B cell (primary cell): ENCODE measurements around the gene ZDHHC24. TPM values are rescaled to one million over a fixed set of nuclear protein-coding genes. Genes with fewer than 3 reads are reported as not detected.

Experiments used
- ATAC-seq: fragments of 200-7000 bp; cut with Tn5 transposase; one replicate; pipeline ENCODE4 v1.10.0; 2021; ENCODE audit warnings: low read depth, mild to moderate bottlenecking, moderate number of reproducible peaks, moderate library complexity
- CTCF ChIA-PET: fragments of 350-600 bp; sonication (Branson Sonifier 250); formaldehyde crosslinking; loops from one replicate; lab custom pipeline; 2021; ENCODE audit warnings: antibody characterized with exemption, inconsistent platforms; lab: Charles Lee
- POLR2A ChIA-PET: fragments of 350-600 bp; sonication (Branson Sonifier 250); formaldehyde crosslinking; loops from one replicate; lab custom pipeline; 2021; ENCODE audit warnings: antibody characterized with exemption; lab: Charles Lee
- DNase-seq: peaks from one replicate; pipeline ENCODE4 v3.0.0; 2013
- H2AFZ ChIP-seq: 2 replicates; pipeline ENCODE4 v1.6.1; 2012; ENCODE audit warnings: mild to moderate bottlenecking, low read depth, low read length; ENCODE audit not compliant: insufficient read depth, poor library complexity, severe bottlenecking
- H3K27ac ChIP-seq, 2 donors: 1 replicate in 1 of 2; 2 replicates in 1 of 2; pipeline ENCODE4 v1.5.1; 2012 to 2013; ENCODE audit warnings: low read length in 2 of 2, mild to moderate bottlenecking in 2 of 2, moderate library complexity in 1 of 2
- H3K27me3 ChIP-seq, 4 experiments: fragments of 200-600 bp in 1 of 4; sonication (generic) in 1 of 4; replicated peaks in 1 of 4; 1 replicate in 2 of 4; 2 replicates in 2 of 4; pipeline versions ENCODE4 v1.6.1 to v1.7.0; 2013 to 2016; ENCODE audit warnings: low read length in 3 of 4, mild to moderate bottlenecking in 2 of 4, mixed read lengths in 1 of 4, moderate library complexity in 1 of 4; ENCODE audit not compliant: insufficient read depth in 4 of 4, control insufficient read depth in 3 of 4; ENCODE audit errors: control extremely low read depth in 1 of 4
- H3K36me3 ChIP-seq, 2 experiments: replicated peaks in 1 of 2; 1 replicate in 1 of 2; 2 replicates in 1 of 2; pipeline versions ENCODE4 v1.6.1 to v1.7.1; 2013; ENCODE audit warnings: low read length in 1 of 2; ENCODE audit not compliant: insufficient read depth in 2 of 2, control insufficient read depth in 1 of 2; ENCODE audit errors: control extremely low read depth in 1 of 2, extremely low read depth in 1 of 2
- H3K4me1 ChIP-seq, 2 donors: fragments of 200-600 bp in 1 of 2; sonication (generic) in 1 of 2; 1 replicate in 1 of 2; 2 replicates in 1 of 2; pipeline versions ENCODE4 v1.5.1 to v1.6.1; 2013 to 2017; ENCODE audit warnings: low read length in 2 of 2; ENCODE audit not compliant: control insufficient read depth in 2 of 2, insufficient read depth in 2 of 2
- H3K4me2 ChIP-seq: replicated peaks from 2 replicates; pipeline ENCODE3; 2012; ENCODE audit warnings: mild to moderate bottlenecking, low read depth, low read length; ENCODE audit not compliant: poor library complexity, severe bottlenecking
- H3K4me3 ChIP-seq, 5 experiments: fragments of 200-600 bp in 1 of 5; sonication (generic) in 1 of 5; 1 replicate in 3 of 5; 2 replicates in 2 of 5; pipeline versions ENCODE4 v1.5.1 to v1.7.0; 2011 to 2016; ENCODE audit warnings: low read length in 4 of 5, mild to moderate bottlenecking in 4 of 5, low read depth in 2 of 5, control low read depth in 1 of 5, moderate library complexity in 1 of 5; ENCODE audit not compliant: insufficient read depth in 1 of 5; ENCODE audit errors: control extremely low read depth in 1 of 5, extremely low read depth in 1 of 5
- H3K79me2 ChIP-seq: fragments of 200-600 bp; sonication (generic); one replicate; pipeline ENCODE4 v1.6.0; 2016; ENCODE audit warnings: low read length; ENCODE audit not compliant: control insufficient read depth, insufficient read depth
- H3K9ac ChIP-seq: fragments of 200-600 bp; sonication (generic); 2 replicates; pipeline ENCODE4 v1.6.1; 2017; ENCODE audit warnings: mild to moderate bottlenecking, low read length, moderate library complexity
- H3K9me3 ChIP-seq, 3 donors: one replicate each; pipeline versions ENCODE4 v1.6.1 to v1.7.1; 2013; ENCODE audit warnings: low read length in 2 of 3; ENCODE audit not compliant: control insufficient read depth in 2 of 3, insufficient read depth in 1 of 3; ENCODE audit errors: control extremely low read depth in 1 of 3
- H4K20me1 ChIP-seq: 2 replicates; pipeline ENCODE4 v1.6.0; 2012; ENCODE audit warnings: mild to moderate bottlenecking, low read length; ENCODE audit not compliant: insufficient read depth, control insufficient read depth, poor library complexity, severe bottlenecking
- H3K27ac Mint-ChIP-seq: one replicate; pipeline ENCODE4 v1.8.0; 2021; ENCODE audit warnings: mixed read lengths
- H3K27me3 Mint-ChIP-seq: one replicate; pipeline ENCODE4 v1.8.0; 2021; ENCODE audit warnings: mixed read lengths
- H3K4me1 Mint-ChIP-seq: one replicate; pipeline ENCODE4 v1.8.0; 2021; ENCODE audit warnings: mixed read lengths
- H3K4me3 Mint-ChIP-seq: one replicate; pipeline ENCODE4 v1.8.0; 2021; ENCODE audit warnings: mixed read lengths
- H3K9me3 Mint-ChIP-seq: one replicate; pipeline ENCODE4 v1.8.0; 2022; ENCODE audit warnings: mixed read lengths; ENCODE audit not compliant: insufficient read depth
- EZH2 ChIP-seq: IDR thresholded peaks from 2 replicates; pipeline ENCODE4 v1.6.1; 2012; ENCODE audit warnings: borderline replicate concordance, low read depth, mild to moderate bottlenecking, moderate library complexity, low read length; ENCODE audit not compliant: insufficient read depth, poor library complexity, severe bottlenecking
- WGBS: methylation state at CpG from one replicate; pipeline ENCODE4 v1.1.5; 2013; ENCODE audit warnings: missing lambda C conversion rate; ENCODE audit not compliant: insufficient coverage; 5-methylcytosine and 5-hydroxymethylcytosine counted together
- intact Hi-C: fragments of 100-400 bp; cut with micrococcal nuclease; formaldehyde crosslinking; loops from one replicate; pipeline ENCODE4 v1.10.0; 2022
- polyA plus RNA-seq: library from polyadenylated mRNA; depleted of rRNA; stranded (reverse); fragments of >200 nt; gene quantifications from 2 replicates; pipeline ENCODE4 v1.2.3, GENCODE V29; 2012
- total RNA-seq, 2 donors: library from RNA; stranded (reverse); fragments of 120-200 nt in 1 of 2; gene quantifications; 1 replicate in 1 of 2; 2 replicates in 1 of 2; pipeline versions ENCODE4 v1.2.3 to v1.2.4, GENCODE V29; 2013 to 2022
- TF ChIP-seq, protein P1 (sequence below): fragments of 200-600 bp; IDR thresholded peaks from one replicate; pipeline ENCODE4 v1.8.0; 2022; ENCODE audit warnings: antibody characterized with exemption, mild to moderate bottlenecking

Gene ZDHHC24
- total and polyA plus RNA-seq, 2 donors (not counting 1 experiment from before 2014, with no cell fraction given) = 29.7 to 32.6 TPM

DNA sequence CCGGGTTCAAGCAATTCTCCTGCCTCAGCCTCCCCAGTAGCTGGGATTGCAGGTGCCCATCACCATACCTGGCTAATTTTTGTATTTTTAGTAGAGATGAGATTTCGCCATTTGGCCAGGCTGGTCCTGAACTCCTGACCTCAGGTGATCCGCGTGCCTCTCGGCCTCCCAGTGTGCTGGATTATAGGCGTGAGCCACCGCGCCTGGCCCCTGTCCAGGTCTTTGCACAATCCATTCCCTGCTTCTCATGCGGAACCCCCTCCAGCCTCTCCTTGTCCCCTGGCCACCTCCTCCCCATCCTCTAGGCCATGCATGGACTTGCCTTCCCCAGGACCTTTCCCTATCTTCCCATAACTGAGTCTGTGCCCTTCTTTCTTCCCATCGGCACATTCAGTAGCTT lies 56.9 kb downstream of the ZDHHC24 start:
- intact Hi-C loops = no loop called here
- Histone ChIP-seq H3K27me3 (no peaks in the 10 kb centered on the region), H3K9me3 (no peaks in the 10 kb centered on the region), H3K4me1 (no peaks in the 10 kb centered on the region), H2AFZ (no peak overlapping the region), H3K4me3 (no peak overlapping the region), H4K20me1 (no peaks in the 10 kb centered on the region), H3K27ac (no peak overlapping the region), H3K9ac (no peak overlapping the region), H3K4me2 (no peak overlapping the region), H3K36me3 (peaks cover 0 to 49% of the 10 kb centered on the region in 2 experiments), H3K79me2 (no peaks in the 10 kb centered on the region)
- 100% methylated on average over 8 of the region's 10 CpGs for WGBS
- no peaks in the 10 kb centered on the region for H3K27me3 Mint-ChIP-seq
- ATAC-seq = no peak
- ChIA-PET POLR2A (interaction anchor here (0.6 kb wide), 1 partner anchor 21 kb away, joined by 5 read pairs; no protein-coding TSS in a partner anchor), CTCF (no interaction called here)
- H3K4me3 Mint-ChIP-seq = no peak overlapping the region
- H3K9me3 Mint-ChIP-seq = no peaks in the 10 kb centered on the region
- no peaks in the 10 kb centered on the region for H3K4me1 Mint-ChIP-seq
- TF ChIP-seq, protein P1, sequence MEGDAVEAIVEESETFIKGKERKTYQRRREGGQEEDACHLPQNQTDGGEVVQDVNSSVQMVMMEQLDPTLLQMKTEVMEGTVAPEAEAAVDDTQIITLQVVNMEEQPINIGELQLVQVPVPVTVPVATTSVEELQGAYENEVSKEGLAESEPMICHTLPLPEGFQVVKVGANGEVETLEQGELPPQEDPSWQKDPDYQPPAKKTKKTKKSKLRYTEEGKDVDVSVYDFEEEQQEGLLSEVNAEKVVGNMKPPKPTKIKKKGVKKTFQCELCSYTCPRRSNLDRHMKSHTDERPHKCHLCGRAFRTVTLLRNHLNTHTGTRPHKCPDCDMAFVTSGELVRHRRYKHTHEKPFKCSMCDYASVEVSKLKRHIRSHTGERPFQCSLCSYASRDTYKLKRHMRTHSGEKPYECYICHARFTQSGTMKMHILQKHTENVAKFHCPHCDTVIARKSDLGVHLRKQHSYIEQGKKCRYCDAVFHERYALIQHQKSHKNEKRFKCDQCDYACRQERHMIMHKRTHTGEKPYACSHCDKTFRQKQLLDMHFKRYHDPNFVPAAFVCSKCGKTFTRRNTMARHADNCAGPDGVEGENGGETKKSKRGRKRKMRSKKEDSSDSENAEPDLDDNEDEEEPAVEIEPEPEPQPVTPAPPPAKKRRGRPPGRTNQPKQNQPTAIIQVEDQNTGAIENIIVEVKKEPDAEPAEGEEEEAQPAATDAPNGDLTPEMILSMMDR = no peak
- no peak for TF ChIP-seq EZH2
- DNase-seq = no peak
- H3K27ac Mint-ChIP-seq = no peak overlapping the region

DNA sequence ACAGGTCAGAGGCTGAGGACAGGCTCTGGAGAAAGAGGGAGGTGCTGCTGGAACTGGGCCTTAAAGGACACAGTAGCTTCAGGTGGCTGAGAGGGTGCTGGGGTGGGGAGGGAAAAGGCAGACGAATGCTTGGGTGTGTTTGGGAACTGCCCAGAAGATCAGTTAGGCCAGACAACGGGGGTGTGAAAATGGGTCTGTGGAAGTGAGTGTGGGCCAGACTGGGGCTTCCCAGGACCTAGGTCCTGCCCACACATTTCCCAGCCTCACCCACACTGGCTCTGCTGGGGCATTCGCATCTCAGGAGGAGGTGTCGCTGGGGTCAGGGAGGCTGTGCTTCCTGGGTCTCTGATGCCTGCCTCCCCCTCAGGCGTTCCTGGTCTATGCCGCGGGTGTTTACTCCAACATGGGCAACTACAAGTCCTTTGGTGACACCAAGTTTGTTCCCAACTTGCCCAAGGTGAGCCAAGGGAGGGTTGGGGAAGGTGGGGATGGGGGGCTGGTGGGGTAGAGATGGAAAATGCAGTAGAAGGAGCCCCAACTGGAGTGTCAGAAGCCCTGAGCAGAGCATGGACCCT lies 61.0 kb downstream of the ZDHHC24 start:
- H3K27me3 ChIP-seq = no peaks in the 10 kb centered on the region
- WGBS = 86% methylated on average over 4 of the region's 7 CpGs
- H3K27ac ChIP-seq = no peak overlapping the region
- H3K79me2 ChIP-seq = peaks cover 10% of the 10 kb centered on the region
- no peak overlapping the region for H3K4me2 ChIP-seq
- no peak for TF ChIP-seq EZH2
- TF ChIP-seq, protein P1 = no peak
- H4K20me1 ChIP-seq = no peaks in the 10 kb centered on the region
- CTCF ChIA-PET = interaction anchor here (1.1 to 2.2 kb wide), 2 partner anchors 46 to 99 kb away, joined by 4 to 8 read pairs; partner anchors contain the start of gene MRPL11
- no peaks in the 10 kb centered on the region for H3K27me3 Mint-ChIP-seq
- no peaks in the 10 kb centered on the region for H3K9me3 ChIP-seq
- H2AFZ ChIP-seq = no peak overlapping the region
- H3K9me3 Mint-ChIP-seq = no peaks in the 10 kb centered on the region
- no peak overlapping the region for H3K9ac ChIP-seq
- H3K27ac Mint-ChIP-seq = no peak overlapping the region
- no peak for DNase-seq
- H3K4me1 Mint-ChIP-seq = peaks cover 9% of the 10 kb centered on the region
- intact Hi-C loops = no loop called here
- POLR2A ChIA-PET = no interaction called here
- peaks cover 5 to 10% of the 10 kb centered on the region in 2 donors for H3K4me1 ChIP-seq
- H3K4me3 Mint-ChIP-seq = no peak overlapping the region
- H3K4me3 ChIP-seq = no peak overlapping the region
- ATAC-seq = no peak
- peaks cover 0 to 38% of the 10 kb centered on the region in 2 experiments for H3K36me3 ChIP-seq
